Neural crest cell (in vitro differentiated cells): ENCODE measurements around the gene MUS81. TPM values are rescaled to one million over a fixed set of nuclear protein-coding genes. Genes with fewer than 3 reads are reported as not detected.

Experiments
- DNase-seq: peaks from one replicate; pipeline ENCODE4 v3.0.0; 2021; ENCODE audit warnings: low read depth, mixed read lengths, low spot score
- H3K27ac Mint-ChIP-seq: one replicate; pipeline ENCODE4 v1.8.0; 2021; ENCODE audit warnings: mild to moderate bottlenecking, mixed read lengths; ENCODE audit not compliant: unreplicated experiment
- H3K27me3 Mint-ChIP-seq: 2 replicates; pipeline ENCODE4 v1.8.0; 2021; ENCODE audit warnings: low read depth, mild to moderate bottlenecking, mixed read lengths
- H3K36me3 Mint-ChIP-seq: 2 replicates; pipeline ENCODE4 v1.8.0; 2021; ENCODE audit warnings: low read depth, mild to moderate bottlenecking, mixed read lengths
- H3K4me1 Mint-ChIP-seq: 2 replicates; pipeline ENCODE4 v1.8.0; 2021; ENCODE audit warnings: mixed read lengths
- H3K4me3 Mint-ChIP-seq: one replicate; pipeline ENCODE4 v1.8.0; 2021; ENCODE audit warnings: mild to moderate bottlenecking, mixed read lengths
- H3K9me3 Mint-ChIP-seq: 2 replicates; pipeline ENCODE4 v1.8.0; 2021; ENCODE audit warnings: mixed read lengths
- CTCF ChIP-seq: fragments of 200-600 bp; sonication (generic); conservative IDR thresholded peaks from 2 replicates; pipeline ENCODE4 v1.5.0; 2021; ENCODE audit warnings: antibody characterized with exemption, mild to moderate bottlenecking
- total RNA-seq: library from RNA; stranded (reverse); gene quantifications from 2 replicates; pipeline ENCODE4 v1.2.1, GENCODE V29; 2021

MUS81 gene
- total RNA-seq, 1 donor from 2014 or later, result 73.5 TPM

GRCh38 chr11:65872586-65873317 is 12.5 kb downstream of the MUS81 start, which contains the start of gene EFEMP2:
Gene EFEMP2, minus strand, starts transcription at chr11:65872800. Its CDS starts 446 bp downstream, at chr11:65872354.
- Mint-ChIP-seq H3K36me3 (no peaks in the 10 kb centered on the region), H3K4me3 (peak within 1 kb of the TSS; percentile 92), H3K9me3 (no peaks in the 10 kb centered on the region), H3K27ac (peak within 1 kb of the TSS; percentile 81), H3K27me3 (peaks cover 4% of the 10 kb centered on the region), H3K4me1 (peaks cover 31% of the 10 kb centered on the region)
- TF ChIP-seq CTCF, result no peak
- no peak for DNase-seq

DNA sequence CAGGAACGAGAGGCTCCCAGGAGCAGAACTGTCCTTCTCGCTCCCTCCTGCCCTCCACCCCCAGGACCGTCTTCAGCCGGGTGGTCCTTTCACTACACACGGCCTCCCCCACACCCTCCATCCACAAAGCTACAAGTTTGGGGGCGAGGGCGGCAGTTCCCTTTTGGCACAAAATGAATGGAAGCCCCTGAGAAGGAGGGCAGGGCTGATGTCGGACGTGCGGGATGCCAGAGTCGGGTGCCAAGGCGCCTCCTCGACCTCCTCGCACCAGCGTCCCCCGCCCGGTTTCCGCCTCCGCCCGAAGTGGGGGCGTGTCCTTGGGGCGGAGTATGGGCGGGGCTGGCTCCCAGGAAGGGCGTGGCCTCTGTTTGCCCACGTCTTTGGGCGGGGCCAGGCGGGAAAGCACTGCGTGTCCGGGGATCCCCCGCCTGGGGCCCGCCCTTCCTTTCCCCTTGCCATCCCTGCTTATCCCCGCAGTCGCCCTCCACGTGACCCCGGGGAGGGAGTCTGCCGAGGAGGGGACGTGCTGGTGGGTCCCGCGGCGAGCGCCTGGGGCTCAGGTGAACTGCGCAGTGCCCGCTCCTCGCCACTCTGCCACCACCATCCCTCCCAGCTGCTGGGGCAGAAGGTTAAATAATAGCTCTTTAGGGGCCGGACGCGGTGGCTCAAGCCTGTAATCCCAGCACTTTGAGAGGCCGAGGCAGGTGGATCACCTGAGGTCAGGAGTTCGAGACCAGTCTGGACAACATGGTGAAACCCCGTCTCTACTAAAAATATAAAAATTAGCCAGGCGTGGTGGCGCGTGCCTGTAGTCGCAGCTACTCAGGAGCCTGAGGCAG is 13.3 kb downstream of the MUS81 start:
- TF ChIP-seq CTCF, result no peak
- no peaks in the 10 kb centered on the region for H3K9me3 Mint-ChIP-seq
- H3K27me3 Mint-ChIP-seq, result peaks cover 4% of the 10 kb centered on the region
- H3K4me1 Mint-ChIP-seq, result peaks cover 25% of the 10 kb centered on the region
- peak overlapping the region; percentile 92 for H3K4me3 Mint-ChIP-seq
- H3K27ac Mint-ChIP-seq, result peak overlapping the region; percentile 81
- peak; percentile 98 for DNase-seq
- no peaks in the 10 kb centered on the region for H3K36me3 Mint-ChIP-seq

DNA sequence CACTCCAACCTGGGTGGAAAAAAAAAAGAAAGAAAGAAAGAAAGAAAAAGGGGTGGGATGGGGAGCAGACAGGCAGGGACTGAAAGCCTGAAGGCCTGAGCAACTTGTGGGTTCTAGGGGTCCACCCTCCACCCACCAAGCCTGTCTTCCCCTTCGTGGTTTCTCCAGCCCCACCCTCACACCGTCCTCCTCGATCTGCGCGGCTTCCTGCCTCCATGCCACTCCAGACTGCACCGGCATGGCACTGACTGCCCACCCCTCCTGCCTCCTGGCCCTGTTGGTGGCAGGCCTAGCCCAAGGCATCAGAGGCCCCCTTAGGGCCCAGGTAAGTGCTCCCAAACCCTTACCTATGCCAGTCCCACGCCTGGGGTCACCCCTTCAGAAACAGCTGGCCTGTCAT is 19.4 kb downstream of the MUS81 start, which contains the start of gene CTSW:
TSS of gene CTSW (plus strand) at position 221 of the 400 bp plus-strand sequence. CDS start at position 239, 18 bp downstream.
- H3K4me1 Mint-ChIP-seq, result peaks cover 3% of the 10 kb centered on the region
- H3K27me3 Mint-ChIP-seq, result no peaks in the 10 kb centered on the region
- no peak for DNase-seq
- no peaks in the 10 kb centered on the region for H3K9me3 Mint-ChIP-seq
- H3K4me3 Mint-ChIP-seq, result peak within 1 kb of the TSS; percentile 49
- no peak within 1 kb of the TSS for H3K27ac Mint-ChIP-seq
- peaks cover 3% of the 10 kb centered on the region for H3K36me3 Mint-ChIP-seq
- TF ChIP-seq CTCF, result no peak

DNA sequence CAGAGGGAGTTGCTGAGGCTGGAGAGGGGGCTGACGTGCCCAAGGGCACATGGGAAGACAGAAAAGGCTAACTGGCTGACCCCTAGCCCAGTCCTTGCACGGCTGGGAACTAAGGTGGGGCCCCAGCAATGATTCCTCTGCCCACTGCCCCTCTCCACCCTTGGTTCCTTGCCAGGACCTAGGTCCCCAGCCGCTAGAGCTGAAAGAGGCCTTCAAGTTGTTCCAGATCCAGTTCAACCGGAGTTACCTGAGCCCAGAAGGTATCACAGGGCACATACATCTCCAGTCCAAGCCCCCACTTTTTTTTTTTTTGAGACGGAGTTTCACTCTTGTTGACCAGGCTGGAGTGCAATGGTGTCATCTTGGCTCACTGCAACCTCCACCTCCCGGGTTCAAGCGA is 19.8 kb downstream of the MUS81 start:
- peak overlapping the region; percentile 49 for H3K4me3 Mint-ChIP-seq

More for the DNA sequence above, 19.8 kb downstream of the MUS81 start:
- peaks cover 6% of the 10 kb centered on the region for H3K4me1 Mint-ChIP-seq
- no peak for TF ChIP-seq CTCF
- DNase-seq, result no peak
- no peaks in the 10 kb centered on the region for H3K27me3 Mint-ChIP-seq
- H3K9me3 Mint-ChIP-seq, result no peaks in the 10 kb centered on the region
- H3K36me3 Mint-ChIP-seq, result peaks cover 4% of the 10 kb centered on the region
- no peak overlapping the region for H3K27ac Mint-ChIP-seq
